ENCODE data around the gene CASS4.

DNA sequence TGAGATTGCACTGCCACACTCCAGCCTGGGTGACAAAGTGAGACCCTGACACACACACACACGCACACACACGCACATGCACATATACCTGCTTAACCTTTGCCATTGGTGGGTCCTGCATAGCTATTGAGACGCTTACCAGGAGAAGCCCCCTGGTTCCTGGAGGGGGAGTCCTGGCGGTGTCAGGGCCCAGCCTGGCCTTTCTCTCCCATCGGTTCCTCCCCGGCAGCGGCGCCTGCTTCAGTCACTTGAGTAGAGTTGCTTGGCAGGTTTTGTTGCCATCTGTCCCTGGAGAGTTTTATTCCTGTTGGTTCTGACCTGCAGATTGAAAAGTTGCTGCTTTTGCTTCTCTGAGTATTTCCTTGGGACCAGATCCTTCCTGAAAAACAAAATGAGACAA is 91.9 kb downstream of the CASS4 start:
- no peak for TF ChIP-seq POLR2A (IDR thresholded peaks at IDR 0.05; ENCODE audit: extremely low read depth, insufficient read length)
- TF ChIP-seq, protein P1, sequence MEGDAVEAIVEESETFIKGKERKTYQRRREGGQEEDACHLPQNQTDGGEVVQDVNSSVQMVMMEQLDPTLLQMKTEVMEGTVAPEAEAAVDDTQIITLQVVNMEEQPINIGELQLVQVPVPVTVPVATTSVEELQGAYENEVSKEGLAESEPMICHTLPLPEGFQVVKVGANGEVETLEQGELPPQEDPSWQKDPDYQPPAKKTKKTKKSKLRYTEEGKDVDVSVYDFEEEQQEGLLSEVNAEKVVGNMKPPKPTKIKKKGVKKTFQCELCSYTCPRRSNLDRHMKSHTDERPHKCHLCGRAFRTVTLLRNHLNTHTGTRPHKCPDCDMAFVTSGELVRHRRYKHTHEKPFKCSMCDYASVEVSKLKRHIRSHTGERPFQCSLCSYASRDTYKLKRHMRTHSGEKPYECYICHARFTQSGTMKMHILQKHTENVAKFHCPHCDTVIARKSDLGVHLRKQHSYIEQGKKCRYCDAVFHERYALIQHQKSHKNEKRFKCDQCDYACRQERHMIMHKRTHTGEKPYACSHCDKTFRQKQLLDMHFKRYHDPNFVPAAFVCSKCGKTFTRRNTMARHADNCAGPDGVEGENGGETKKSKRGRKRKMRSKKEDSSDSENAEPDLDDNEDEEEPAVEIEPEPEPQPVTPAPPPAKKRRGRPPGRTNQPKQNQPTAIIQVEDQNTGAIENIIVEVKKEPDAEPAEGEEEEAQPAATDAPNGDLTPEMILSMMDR (IDR thresholded peaks at IDR 0.05; ENCODE audit: low read depth, low read length) = no peak
- TF ChIP-seq, protein P2, sequence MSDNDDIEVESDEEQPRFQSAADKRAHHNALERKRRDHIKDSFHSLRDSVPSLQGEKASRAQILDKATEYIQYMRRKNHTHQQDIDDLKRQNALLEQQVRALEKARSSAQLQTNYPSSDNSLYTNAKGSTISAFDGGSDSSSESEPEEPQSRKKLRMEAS (IDR thresholded peaks at IDR 0.05; ENCODE audit: low read depth, low read length) = no peak
- no peak for TF ChIP-seq MYC (IDR thresholded peaks at IDR 0.05; ENCODE audit: low read depth, low read length)

All from NB4 (cell line).